Skin of body (tissue), 1 donor: ENCODE results near the gene ADAM30. TPM values are rescaled to one million over a fixed set of nuclear protein-coding genes. Genes with fewer than 3 reads are reported as not detected.

Experiments used
- total RNA-seq: library from RNA; depleted of rRNA; stranded (reverse); fragments of >200 nt; gene quantifications from one replicate; pipeline ENCODE4 v1.2.3, GENCODE V29; 2014

The ADAM30 gene
- total RNA-seq, 1 donor from 2014 or later: not detected

Other genes with a start within 250 kb of the ADAM30 start
- gene ZNF697, start 248.2 kb downstream of the ADAM30 start, total RNA-seq: 13.3 TPM
- 99.7 TPM for gene PHGDH, start 184.6 kb downstream of the ADAM30 start, total RNA-seq
- 0.89 TPM for gene HMGCS2, start 127.6 kb downstream of the ADAM30 start, total RNA-seq
- gene REG4, start 85.1 kb downstream of the ADAM30 start, total RNA-seq: not detected
- 188 TPM for gene NOTCH2, start 173.1 kb upstream of the ADAM30 start, total RNA-seq